ENCODE measurements around the gene TCN2.

GRCh38 chr22:30643055-30643875, 36.3 kb downstream of the TCN2 start:
- no peak for TF ChIP-seq CTCF (IDR thresholded peaks at IDR 0.05)
- no peak for TF ChIP-seq REST (IDR thresholded peaks at IDR 0.05; ENCODE audit: insufficient read depth in 1 of 2, low read depth in 2 of 2, low read length in 1 of 2)
